WTC11 (cell line): ENCODE data around the gene CYP46A1. TPM values are rescaled to one million over a fixed set of nuclear protein-coding genes. Genes with fewer than 3 reads are reported as not detected.
A peak's percentile ranks its signal among the peaks of the same experiment; 100 is the strongest.

Experiments
- ATAC-seq: fragments of 200-7000 bp; cut with Tn5 transposase; 2 replicates; pipeline ENCODE4 v1.10.0; 2021; ENCODE audit warnings: mild to moderate bottlenecking, moderate library complexity
- CTCF ChIA-PET: fragments of 300-600 bp; sonication (Branson Sonifier 250); formaldehyde crosslinking; loops from one replicate; lab custom pipeline; 2021; ENCODE audit warnings: antibody characterized with exemption; lab: Charles Lee
- POLR2A ChIA-PET: fragments of 350-600 bp; sonication (Branson Sonifier 250); formaldehyde crosslinking; loops from one replicate; lab custom pipeline; 2021; ENCODE audit warnings: antibody characterized with exemption; lab: Charles Lee
- DNase-seq: peaks from one replicate; pipeline ENCODE4 v3.0.0; 2021; ENCODE audit warnings: low spot score
- H3K27ac Mint-ChIP-seq: 2 replicates; pipeline ENCODE4 v1.8.0; 2021; ENCODE audit warnings: mixed read lengths
- H3K27me3 Mint-ChIP-seq: 2 replicates; pipeline ENCODE4 v1.8.0; 2021; ENCODE audit warnings: low read depth, mild to moderate bottlenecking, moderate library complexity, mixed read lengths
- H3K36me3 Mint-ChIP-seq: 2 replicates; pipeline ENCODE4 v1.8.0; 2021; ENCODE audit warnings: mixed read lengths
- H3K4me1 Mint-ChIP-seq: 2 replicates; pipeline ENCODE4 v1.8.0; 2022; ENCODE audit warnings: mixed read lengths
- H3K4me3 Mint-ChIP-seq: 2 replicates; pipeline ENCODE4 v1.8.0; 2021; ENCODE audit warnings: mild to moderate bottlenecking, moderate library complexity, mixed read lengths
- H3K9me3 Mint-ChIP-seq: 2 replicates; pipeline ENCODE4 v1.8.0; 2021; ENCODE audit warnings: mixed read lengths
- ATF2 ChIP-seq: sonication (generic); formaldehyde crosslinking; IDR thresholded peaks from 2 replicates; pipeline ENCODE4 v1.8.1; 2022; ENCODE audit warnings: low read depth, missing genetic modification reagents, borderline replicate concordance
- CTCF ChIP-seq: fragments of 200-600 bp; IDR thresholded peaks from 2 replicates; pipeline ENCODE4 v1.8.0; 2022; ENCODE audit warnings: antibody characterized with exemption
- E2F1 ChIP-seq: sonication (generic); formaldehyde crosslinking; IDR thresholded peaks from 2 replicates; pipeline ENCODE4 v1.8.0; 2022; ENCODE audit warnings: mild to moderate bottlenecking, missing genetic modification reagents
- E2F5 ChIP-seq: sonication (generic); formaldehyde crosslinking; IDR thresholded peaks from 2 replicates; pipeline ENCODE4 v1.8.1; 2022; ENCODE audit warnings: mild to moderate bottlenecking, moderate library complexity, missing genetic modification reagents
- ETV6 ChIP-seq: sonication (generic); formaldehyde crosslinking; IDR thresholded peaks from 2 replicates; pipeline ENCODE4 v1.8.1; 2022; ENCODE audit warnings: mild to moderate bottlenecking, missing genetic modification reagents
- FOXP1 ChIP-seq: sonication (generic); formaldehyde crosslinking; IDR thresholded peaks from 2 replicates; pipeline ENCODE4 v1.8.0; 2022; ENCODE audit warnings: missing genetic modification reagents, mild to moderate bottlenecking, moderate library complexity, borderline replicate concordance
- HMGA2 ChIP-seq: fragments of 250-450 bp; sonication (Bioruptor Pico); IDR thresholded peaks from 2 replicates; pipeline ENCODE4 v1.4.0; 2021; ENCODE audit warnings: mild to moderate bottlenecking, moderate library complexity
- HMGXB4 ChIP-seq: sonication (generic); formaldehyde crosslinking; IDR thresholded peaks from 2 replicates; pipeline ENCODE4 v1.8.1; 2023; ENCODE audit warnings: mild to moderate bottlenecking, moderate library complexity, missing genetic modification reagents
- IRF1 ChIP-seq: sonication (generic); formaldehyde crosslinking; IDR thresholded peaks from 2 replicates; pipeline ENCODE4 v1.8.0; 2023; ENCODE audit warnings: missing genetic modification reagents
- KAT7 ChIP-seq: sonication (generic); formaldehyde crosslinking; IDR thresholded peaks from 2 replicates; pipeline ENCODE4 v1.8.1; 2023; ENCODE audit warnings: missing genetic modification reagents, mild to moderate bottlenecking, borderline replicate concordance
- NFE2L1 ChIP-seq: sonication (generic); formaldehyde crosslinking; IDR thresholded peaks from 2 replicates; pipeline ENCODE4 v1.8.1; 2023; ENCODE audit warnings: missing genetic modification reagents
- NR1H2 ChIP-seq: sonication (generic); formaldehyde crosslinking; IDR thresholded peaks from 2 replicates; pipeline ENCODE4 v1.9.0; 2021; ENCODE audit warnings: mild to moderate bottlenecking, moderate library complexity, missing genetic modification reagents
- PRDM15 ChIP-seq: sonication (generic); formaldehyde crosslinking; IDR thresholded peaks from 2 replicates; pipeline ENCODE4 v1.8.0; 2022; ENCODE audit warnings: missing genetic modification reagents
- SMAD3 ChIP-seq: sonication (generic); formaldehyde crosslinking; IDR thresholded peaks from 2 replicates; pipeline ENCODE4 v1.8.0; 2022; ENCODE audit warnings: missing genetic modification reagents, mild to moderate bottlenecking, borderline replicate concordance
- SP1 ChIP-seq: sonication (generic); formaldehyde crosslinking; conservative IDR thresholded peaks from 2 replicates; pipeline ENCODE4 v1.8.1; 2022; ENCODE audit warnings: missing genetic modification reagents
- ZNF423 ChIP-seq: fragments of 250-450 bp; sonication (Bioruptor Pico); IDR thresholded peaks from 2 replicates; pipeline ENCODE4 v2.1.2; 2022; ENCODE audit warnings: mild to moderate bottlenecking, moderate library complexity
- total RNA-seq: library from RNA; stranded (reverse); gene quantifications from 3 replicates; pipeline ENCODE4 v1.2.3, GENCODE V29; 2021

CYP46A1 gene
- total RNA-seq, 1 experiment from 2014 or later = 0.77 TPM

GRCh38 chr14:99729991-99730875, 46.1 kb downstream of the CYP46A1 start:
- peak; percentile 75 for ATAC-seq
- H3K27me3 Mint-ChIP-seq = no peaks in the 10 kb centered on the region
- DNase-seq = peak; percentile 93
- TF ChIP-seq ZNF423 (peak; percentile 76), CTCF (peak; percentile 89), ETV6 (CRISPR knock-in tag) (peak; percentile 53; the same call in 1 of the 2 replicates), HMGXB4 (CRISPR knock-in tag) (peak; percentile 91), FOXP1 (CRISPR knock-in tag) (no peak), IRF1 (CRISPR knock-in tag) (no peak), KAT7 (CRISPR knock-in tag) (0 out of 2 replicates have a peak, but pooled peaks have one; percentile 41), E2F5 (CRISPR knock-in tag) (peak; percentile 76; the same call in 1 of the 2 replicates), NR1H2 (CRISPR knock-in tag) (no peak), SP1 (CRISPR knock-in tag) (peak; percentile 45; the same call in 1 of the 2 replicates)
- TF ChIP-seq, all 79 proteins: peak for 7
- ChIA-PET POLR2A (interaction anchor here (0.6 to 0.8 kb wide), 2 partner anchors 18 to 287 kb away, joined by 3 read pairs; no protein-coding TSS in a partner anchor), CTCF (interaction anchor here (0.5 to 2.8 kb wide), 48 partner anchors 8 to 680 kb away, joined by 3 to 22 read pairs (median 4); partner anchors contain the start of genes CYP46A1 and EML1)
- H3K9me3 Mint-ChIP-seq = no peaks in the 10 kb centered on the region
- peak overlapping the region; percentile 68 for H3K4me3 Mint-ChIP-seq
- H3K4me1 Mint-ChIP-seq = 0 out of 2 replicates have a peak, but pooled peaks cover 2% of the 10 kb centered on the region
- no peak overlapping the region for H3K27ac Mint-ChIP-seq
- no peaks in the 10 kb centered on the region for H3K36me3 Mint-ChIP-seq

GRCh38 chr14:99730876-99731546, 46.9 kb downstream of the CYP46A1 start:
- Mint-ChIP-seq H3K4me3 (peak overlapping the region; percentile 68), H3K36me3 (no peaks in the 10 kb centered on the region), H3K27ac (no peak overlapping the region), H3K4me1 (0 out of 2 replicates have a peak, but pooled peaks cover 2% of the 10 kb centered on the region), H3K27me3 (no peaks in the 10 kb centered on the region), H3K9me3 (no peaks in the 10 kb centered on the region)
- CTCF ChIA-PET = interaction anchor here (0.7 to 2.8 kb wide), 37 partner anchors 9 to 387 kb away, joined by 3 to 22 read pairs (median 5); partner anchors contain the start of genes CYP46A1 and EML1
- DNase-seq = peak; percentile 10
- ATAC-seq = no peak
- POLR2A ChIA-PET = interaction anchor here (0.8 kb wide), 1 partner anchor 17 kb away, joined by 3 read pairs; no protein-coding TSS in a partner anchor
- TF ChIP-seq PRDM15 (CRISPR knock-in tag) (no peak), HMGXB4 (CRISPR knock-in tag) (no peak), ATF2 (CRISPR knock-in tag) (no peak), NFE2L1 (CRISPR knock-in tag) (no peak), SMAD3 (CRISPR knock-in tag) (no peak), E2F1 (no peak), HMGA2 (CRISPR knock-in tag) (no peak)
